Measurements from ENCODE around the gene POTEJ.
"Not testable (repeated sequence)": the region's sequence is repeated elsewhere in the genome, so short reads cannot be mapped to it uniquely, and the experiment has no call there.

Gene POTEJ

DNA sequence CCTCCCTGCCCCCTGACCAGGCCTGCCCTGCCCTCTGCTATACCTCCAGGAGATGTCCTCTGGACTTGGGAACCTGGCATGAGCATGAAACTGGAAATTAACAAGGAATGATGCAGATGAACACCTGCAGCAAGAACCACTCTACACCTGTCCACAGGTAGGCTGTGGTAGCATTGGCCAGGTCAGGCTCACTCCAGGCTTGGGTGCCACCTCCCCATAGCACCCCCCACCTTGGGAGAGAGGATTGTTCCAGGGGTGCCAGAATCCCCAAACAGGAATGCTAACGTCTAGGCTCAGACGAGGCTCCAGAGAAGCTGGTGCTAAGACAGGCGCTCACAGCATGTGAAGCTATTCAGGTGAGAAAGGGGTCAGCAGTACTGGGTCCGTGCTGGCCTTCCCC, 17.2 kb upstream of the POTEJ start:
- DNase-seq, H3K9me3 Mint-ChIP-seq, H3K27ac Mint-ChIP-seq, H3K4me3 Mint-ChIP-seq, H3K36me3 Mint-ChIP-seq, H3K4me1 Mint-ChIP-seq, CTCF ChIA-PET: not testable (repeated sequence)
- peaks cover 13% of the 10 kb centered on the region for H3K27me3 Mint-ChIP-seq

DNA sequence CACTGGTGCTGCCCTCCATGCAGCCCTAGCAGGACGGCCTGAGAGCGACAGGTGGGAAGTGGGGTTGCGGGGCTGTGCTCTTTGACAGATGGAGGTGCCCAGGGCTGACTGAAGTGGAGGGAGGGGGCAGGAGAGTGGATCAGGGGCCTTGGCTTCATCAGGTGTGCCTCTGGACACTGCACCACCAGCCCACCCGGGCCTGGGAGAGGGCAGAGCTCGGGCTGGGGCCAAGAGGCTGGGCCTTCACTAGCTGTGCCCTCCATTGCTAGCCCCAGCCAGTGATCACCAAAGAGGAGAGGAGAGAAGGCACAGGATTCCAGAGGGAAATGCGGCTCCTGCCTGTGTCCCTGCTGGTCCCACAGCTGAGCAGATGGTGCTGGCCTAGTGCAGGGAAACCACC, 14.5 kb upstream of the POTEJ start:
- H3K4me3 Mint-ChIP-seq, H3K27ac Mint-ChIP-seq, H3K9me3 Mint-ChIP-seq, H3K36me3 Mint-ChIP-seq, H3K4me1 Mint-ChIP-seq, CTCF ChIA-PET, DNase-seq: not testable (repeated sequence)
- peaks cover 13% of the 10 kb centered on the region for H3K27me3 Mint-ChIP-seq

DNA sequence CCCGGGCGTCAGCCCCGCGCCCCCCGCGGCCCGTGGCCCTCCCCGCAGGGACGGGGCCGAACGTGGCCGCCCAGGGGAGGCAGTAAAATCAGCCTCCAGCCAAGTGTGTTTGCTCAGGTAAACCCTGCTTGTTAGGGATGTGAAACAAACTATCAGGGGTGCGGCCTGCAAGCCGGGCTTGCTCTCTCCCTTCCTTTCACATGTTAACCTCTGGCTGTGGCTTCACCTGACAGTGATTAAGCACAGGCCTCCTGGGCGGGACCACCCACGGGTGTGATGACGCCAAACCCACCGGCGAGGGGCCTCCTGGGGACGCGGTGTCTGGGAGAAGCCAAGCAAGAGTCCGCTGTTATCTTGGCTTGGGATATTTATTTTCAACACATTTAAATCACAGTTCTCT, 13.2 kb upstream of the POTEJ start:
- H3K4me1 Mint-ChIP-seq, H3K9me3 Mint-ChIP-seq, H3K36me3 Mint-ChIP-seq, DNase-seq, CTCF ChIA-PET, H3K4me3 Mint-ChIP-seq, H3K27ac Mint-ChIP-seq: not testable (repeated sequence)
- peaks cover 19% of the 10 kb centered on the region for H3K27me3 Mint-ChIP-seq

DNA sequence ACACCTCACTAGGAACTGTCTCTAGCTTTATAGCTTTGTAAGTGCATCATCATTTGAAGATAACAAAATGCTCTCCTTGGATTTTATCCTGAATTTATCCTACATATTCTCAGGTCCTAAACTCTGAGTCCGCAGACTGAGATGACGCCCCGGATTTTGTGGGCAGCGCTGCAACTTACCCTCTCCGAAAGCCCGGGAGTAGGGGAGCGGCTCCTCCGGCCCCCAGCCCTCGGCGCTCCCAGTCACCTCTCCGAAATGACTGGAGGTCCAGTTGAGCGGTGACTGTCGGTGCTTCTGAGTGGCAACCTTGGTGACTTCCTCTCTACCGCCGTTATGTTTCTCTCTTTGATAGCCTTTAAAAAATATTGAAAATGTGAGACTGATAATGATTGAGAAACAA, 12.8 kb upstream of the POTEJ start:
- H3K27me3 Mint-ChIP-seq: peaks cover 20% of the 10 kb centered on the region
- DNase-seq, H3K4me3 Mint-ChIP-seq, H3K4me1 Mint-ChIP-seq, CTCF ChIA-PET, H3K9me3 Mint-ChIP-seq, H3K36me3 Mint-ChIP-seq, H3K27ac Mint-ChIP-seq: not testable (repeated sequence)

GRCh38 chr2:130599393-130599792, 11.8 kb upstream of the POTEJ start, which contains the start of gene CFC1:
TSS of gene CFC1 (minus strand) at chr2:130599575. CDS start at chr2:130599287, 288 bp downstream.
- H3K4me3 Mint-ChIP-seq, H3K27ac Mint-ChIP-seq, H3K4me1 Mint-ChIP-seq, H3K9me3 Mint-ChIP-seq, H3K36me3 Mint-ChIP-seq, CTCF ChIA-PET, DNase-seq: not testable (repeated sequence)
- H3K27me3 Mint-ChIP-seq: peaks cover 19% of the 10 kb centered on the region

- peaks cover 19% of the 10 kb centered on the region for H3K27me3 Mint-ChIP-seq
- H3K27ac Mint-ChIP-seq, CTCF ChIA-PET, H3K4me1 Mint-ChIP-seq, H3K9me3 Mint-ChIP-seq, H3K4me3 Mint-ChIP-seq, H3K36me3 Mint-ChIP-seq, DNase-seq: not testable (repeated sequence)
Observed at GRCh38 chr2:130599926-130600325, 11.3 kb upstream of the POTEJ start.

DNA sequence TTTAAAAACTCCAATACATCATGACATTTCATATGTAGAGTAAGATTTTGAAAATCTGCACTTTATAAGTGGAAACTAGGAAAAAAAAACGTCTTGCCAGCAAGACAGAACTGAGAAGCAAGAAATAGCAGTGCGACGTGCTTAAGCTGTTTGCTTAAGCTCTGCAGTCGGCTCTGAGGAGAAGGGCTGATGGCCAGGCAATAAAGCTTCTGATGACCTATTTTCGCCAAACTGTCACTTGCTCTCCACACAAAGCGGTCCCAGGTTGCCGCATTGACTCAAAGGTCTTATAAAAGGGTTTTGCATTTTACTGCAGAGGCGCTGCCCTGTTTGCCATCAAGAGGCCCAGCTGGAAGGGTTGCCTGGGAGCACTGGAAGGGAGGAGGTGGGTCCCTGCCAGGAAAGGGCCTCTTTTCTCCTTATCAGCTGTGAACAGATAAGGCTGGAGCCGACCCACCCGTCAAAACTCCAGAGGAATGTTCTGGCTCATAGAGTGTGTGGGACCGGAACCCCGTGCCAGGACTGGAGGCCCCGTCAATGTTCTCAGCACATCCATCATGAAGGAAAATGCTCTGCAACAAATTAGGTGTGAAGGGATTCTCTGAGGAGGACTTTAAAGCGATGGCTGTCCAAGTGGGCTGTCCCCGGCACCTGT, 9.5 kb upstream of the POTEJ start:
- H3K36me3 Mint-ChIP-seq, H3K27ac Mint-ChIP-seq, H3K9me3 Mint-ChIP-seq, DNase-seq, H3K4me1 Mint-ChIP-seq, CTCF ChIA-PET, H3K4me3 Mint-ChIP-seq: not testable (repeated sequence)
- H3K27me3 Mint-ChIP-seq: peaks cover 15% of the 10 kb centered on the region

- not testable (repeated sequence) for H3K27me3 Mint-ChIP-seq
Observed at GRCh38 chr2:130608276-130609001, 2.8 kb upstream of the POTEJ start.

DNA sequence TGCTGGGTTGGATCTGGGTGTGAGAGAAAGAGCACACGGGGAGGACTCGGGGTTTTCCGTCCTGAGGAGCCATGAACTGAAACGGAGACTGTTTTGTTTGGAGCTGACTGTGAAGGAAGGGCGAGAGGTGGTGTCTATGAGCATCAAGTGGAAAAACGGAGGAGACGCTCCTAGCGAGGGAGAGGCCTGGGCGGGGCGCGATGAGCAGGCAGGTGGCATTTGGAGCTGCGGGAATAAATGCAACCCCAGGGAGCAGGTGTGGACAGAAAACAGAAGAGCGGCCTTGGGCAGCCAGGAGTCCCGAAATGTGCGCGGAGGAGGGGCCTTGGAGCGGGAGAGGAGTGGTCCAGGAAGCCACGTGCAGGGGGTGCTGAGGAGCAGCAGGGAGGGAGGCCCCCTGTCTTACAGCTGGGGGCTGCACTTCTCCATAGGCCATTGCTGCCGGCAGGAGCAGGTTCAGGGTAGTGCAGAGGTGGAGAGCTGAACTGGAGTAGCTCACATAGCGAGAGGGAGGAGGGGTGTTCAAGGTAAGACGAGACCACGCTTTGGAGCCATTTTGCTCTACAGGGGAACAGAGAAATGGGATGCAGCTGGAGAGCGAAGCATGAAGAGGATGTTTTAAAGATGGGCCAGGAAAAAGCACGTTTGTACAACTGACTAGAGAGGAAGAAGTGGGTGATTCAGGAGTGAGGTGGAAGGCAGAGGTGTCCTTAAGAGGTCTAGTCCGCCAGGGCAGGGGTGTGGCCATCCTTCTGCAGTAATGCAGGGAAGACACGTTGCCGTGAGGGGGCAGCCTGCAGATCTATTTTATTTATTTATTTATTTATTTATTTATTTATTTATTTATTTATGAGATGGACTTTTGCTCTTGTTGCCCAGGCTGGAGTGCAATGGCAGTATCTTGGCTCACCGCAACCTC, 2.0 kb upstream of the POTEJ start:
- H3K4me1 Mint-ChIP-seq, H3K9me3 Mint-ChIP-seq, CTCF ChIA-PET, H3K27ac Mint-ChIP-seq, H3K36me3 Mint-ChIP-seq, DNase-seq, H3K27me3 Mint-ChIP-seq, H3K4me3 Mint-ChIP-seq: not testable (repeated sequence)

More at GRCh38 chr2:130608276-130609001, 2.8 kb upstream of the POTEJ start:
- H3K9me3 Mint-ChIP-seq, CTCF ChIA-PET, H3K27ac Mint-ChIP-seq, H3K36me3 Mint-ChIP-seq, H3K4me1 Mint-ChIP-seq, H3K4me3 Mint-ChIP-seq, DNase-seq: not testable (repeated sequence)

DNA sequence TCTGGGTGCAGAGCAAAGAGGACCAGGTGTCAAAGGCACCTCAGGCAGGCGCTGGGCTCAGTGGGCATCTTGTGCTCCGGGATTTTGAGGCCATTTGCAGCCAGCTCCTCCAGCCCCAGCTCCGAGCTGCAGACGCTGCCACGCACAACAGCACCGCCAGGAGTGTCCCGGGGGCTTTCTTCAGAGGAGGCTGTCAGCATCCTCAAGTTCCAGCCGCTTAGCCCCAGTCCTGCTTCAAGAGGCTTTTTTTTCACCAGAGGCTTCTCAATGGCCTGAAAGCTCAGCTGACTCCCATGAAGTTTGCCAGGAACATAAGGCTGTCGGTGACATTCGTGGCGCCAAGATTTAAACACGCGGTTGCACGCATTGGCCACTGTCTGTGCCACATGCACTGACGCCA, 754 bp upstream of the POTEJ start:
- H3K4me3 Mint-ChIP-seq, H3K27me3 Mint-ChIP-seq, DNase-seq, H3K27ac Mint-ChIP-seq, H3K9me3 Mint-ChIP-seq, H3K36me3 Mint-ChIP-seq, CTCF ChIA-PET, H3K4me1 Mint-ChIP-seq: not testable (repeated sequence)

DNA sequence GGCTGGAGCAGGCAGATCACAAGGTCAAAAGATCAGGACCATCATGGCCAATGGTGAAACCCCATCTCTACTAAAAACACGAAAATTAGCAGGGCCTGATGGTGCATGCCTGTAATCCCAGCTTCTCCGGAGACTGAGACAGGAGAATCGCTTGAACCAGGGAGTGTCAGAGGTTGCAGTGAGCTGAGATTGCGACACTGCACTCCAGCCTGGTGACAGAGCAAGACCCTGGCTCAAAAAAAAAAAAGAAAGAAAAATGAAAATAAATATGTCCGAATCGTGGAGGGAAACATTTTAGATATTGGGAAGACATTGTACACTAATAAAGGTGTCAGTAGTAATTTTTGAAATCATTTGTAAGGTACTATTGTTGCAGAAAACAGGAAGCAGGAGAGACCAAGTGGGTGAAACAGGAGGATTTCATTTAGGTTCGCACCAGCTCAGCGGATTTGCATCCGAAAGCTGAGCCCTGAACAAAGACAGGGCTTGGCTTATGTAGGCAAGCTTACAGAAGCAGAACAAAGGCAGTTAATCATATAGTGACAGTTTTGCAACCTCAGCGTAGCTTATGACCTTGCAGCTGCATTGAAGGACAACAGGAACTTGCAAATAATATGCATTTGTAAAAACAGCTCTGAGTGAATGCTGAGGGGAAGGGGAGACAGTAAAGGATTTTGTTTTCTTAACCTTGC, 17.7 kb downstream of the POTEJ start:
- H3K27me3 Mint-ChIP-seq, CTCF ChIA-PET, H3K9me3 Mint-ChIP-seq, H3K36me3 Mint-ChIP-seq, DNase-seq, H3K4me1 Mint-ChIP-seq, H3K27ac Mint-ChIP-seq, H3K4me3 Mint-ChIP-seq: not testable (repeated sequence)

GRCh38 chr2:130638973-130639372, 27.7 kb downstream of the POTEJ start:
- H3K9me3 Mint-ChIP-seq, H3K36me3 Mint-ChIP-seq, H3K27ac Mint-ChIP-seq, DNase-seq, CTCF ChIA-PET, H3K4me3 Mint-ChIP-seq, H3K27me3 Mint-ChIP-seq, H3K4me1 Mint-ChIP-seq: not testable (repeated sequence)

DNA sequence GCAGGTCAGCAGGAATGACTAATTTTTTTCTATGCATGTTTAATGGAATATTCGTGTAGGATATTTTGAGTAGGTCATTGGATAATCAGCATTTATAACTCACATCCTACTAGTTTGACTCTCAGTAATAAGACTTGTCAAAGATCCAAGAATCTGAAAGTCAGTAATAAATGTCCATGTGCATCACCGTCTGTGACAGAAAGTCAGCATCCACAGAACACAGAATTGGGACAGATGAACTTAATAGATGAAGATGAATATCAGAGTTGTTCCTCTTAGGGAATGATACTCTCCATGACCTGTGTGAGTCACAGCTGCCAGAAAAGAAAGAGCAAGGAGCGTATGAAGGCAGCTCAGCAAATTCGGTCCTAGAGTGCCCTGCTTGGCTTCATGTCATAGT, 30.4 kb downstream of the POTEJ start:
- H3K27ac Mint-ChIP-seq, CTCF ChIA-PET, H3K4me1 Mint-ChIP-seq, DNase-seq, H3K4me3 Mint-ChIP-seq, H3K36me3 Mint-ChIP-seq, H3K9me3 Mint-ChIP-seq, H3K27me3 Mint-ChIP-seq: not testable (repeated sequence)

- H3K4me1 Mint-ChIP-seq, DNase-seq, H3K36me3 Mint-ChIP-seq, H3K27me3 Mint-ChIP-seq, H3K27ac Mint-ChIP-seq, H3K9me3 Mint-ChIP-seq, CTCF ChIA-PET, H3K4me3 Mint-ChIP-seq: not testable (repeated sequence)
Observed at GRCh38 chr2:130649285-130649684, 38.0 kb downstream of the POTEJ start.
